ENCODE data around the gene ABCG1.

ABCG1 gene

GRCh38 chr21:42298657-42299056, 79.7 kb downstream of the ABCG1 start:
- TF ChIP-seq CTCF (conservative IDR thresholded peaks at IDR 0.05; ENCODE audit: low read depth, low read length): no peak
- Histone ChIP-seq H3K4me2 (no peak overlapping the region), H3K4me1 (ENCODE audit: low read depth, poor library complexity, severe bottlenecking) (no peaks in the 10 kb centered on the region), H3K27ac (no peak overlapping the region), H3K27me3 (ENCODE audit: insufficient read depth, low read depth) (peaks cover 3% of the 10 kb centered on the region; the same call in 1 of the 2 replicates), H3K36me3 (ENCODE audit: insufficient read depth) (no peaks in the 10 kb centered on the region), H3K4me3 (IDR thresholded peaks at IDR 0.05; ENCODE audit: insufficient read depth, low read depth, low read length) (no peak overlapping the region), H4K20me1 (ENCODE audit: insufficient read depth) (no peaks in the 10 kb centered on the region), H2AFZ (ENCODE audit: low read depth) (no peak overlapping the region), H3K79me2 (ENCODE audit: insufficient read depth, low read depth) (no peaks in the 10 kb centered on the region), H3K9ac (no peak overlapping the region)

DNA sequence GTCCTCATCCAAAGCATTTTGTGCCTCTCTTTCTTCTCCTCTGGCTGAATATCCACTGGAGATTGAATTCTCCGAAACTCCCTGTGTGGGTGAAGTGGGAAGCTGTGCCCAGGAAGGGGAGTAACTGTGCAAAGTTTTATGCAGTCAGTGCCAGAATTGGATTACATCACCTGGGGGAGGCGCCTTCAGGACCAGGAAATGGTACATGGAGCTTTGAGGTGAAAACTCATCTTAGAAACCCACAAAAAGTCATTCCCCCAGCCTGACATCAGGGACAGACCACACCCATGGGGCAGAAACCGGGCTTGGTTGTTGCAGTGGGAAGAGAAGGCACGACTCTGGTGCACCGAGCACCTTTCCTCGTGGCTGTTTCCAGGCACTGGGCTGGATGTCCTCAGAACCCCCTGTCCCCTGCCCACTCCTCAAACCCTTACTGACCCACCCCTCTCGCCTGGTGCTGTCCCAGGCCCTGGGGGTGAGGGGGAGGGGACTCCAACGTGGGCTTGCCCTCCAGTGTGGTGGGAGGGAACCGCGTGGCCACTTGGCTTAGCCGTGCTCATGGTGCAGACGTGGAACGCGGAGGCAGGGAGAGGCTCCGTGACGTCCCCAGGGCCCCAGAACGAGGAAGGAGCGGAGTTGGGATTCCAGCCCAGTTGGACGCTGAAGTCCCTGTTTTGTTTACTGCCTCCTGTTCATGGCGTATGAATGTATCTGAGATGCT, 80.5 kb downstream of the ABCG1 start:
- no peak overlapping the region for H3K4me2 ChIP-seq
- TF ChIP-seq CTCF (conservative IDR thresholded peaks at IDR 0.05; ENCODE audit: low read depth, low read length): no peak
- H3K79me2 ChIP-seq (ENCODE audit: insufficient read depth, low read depth): no peaks in the 10 kb centered on the region
- no peak overlapping the region for H3K27ac ChIP-seq
- no peak overlapping the region for H2AFZ ChIP-seq (ENCODE audit: low read depth)
- no peaks in the 10 kb centered on the region for H3K4me1 ChIP-seq (ENCODE audit: low read depth, poor library complexity, severe bottlenecking)
- H3K9ac ChIP-seq: no peak overlapping the region
- peaks cover 3% of the 10 kb centered on the region; the same call in 1 of the 2 replicates for H3K27me3 ChIP-seq (ENCODE audit: insufficient read depth, low read depth)
- H3K4me3 ChIP-seq (IDR thresholded peaks at IDR 0.05; ENCODE audit: insufficient read depth, low read depth, low read length): no peak overlapping the region
- no peaks in the 10 kb centered on the region for H4K20me1 ChIP-seq (ENCODE audit: insufficient read depth)
- no peaks in the 10 kb centered on the region for H3K36me3 ChIP-seq (ENCODE audit: insufficient read depth)

DNA sequence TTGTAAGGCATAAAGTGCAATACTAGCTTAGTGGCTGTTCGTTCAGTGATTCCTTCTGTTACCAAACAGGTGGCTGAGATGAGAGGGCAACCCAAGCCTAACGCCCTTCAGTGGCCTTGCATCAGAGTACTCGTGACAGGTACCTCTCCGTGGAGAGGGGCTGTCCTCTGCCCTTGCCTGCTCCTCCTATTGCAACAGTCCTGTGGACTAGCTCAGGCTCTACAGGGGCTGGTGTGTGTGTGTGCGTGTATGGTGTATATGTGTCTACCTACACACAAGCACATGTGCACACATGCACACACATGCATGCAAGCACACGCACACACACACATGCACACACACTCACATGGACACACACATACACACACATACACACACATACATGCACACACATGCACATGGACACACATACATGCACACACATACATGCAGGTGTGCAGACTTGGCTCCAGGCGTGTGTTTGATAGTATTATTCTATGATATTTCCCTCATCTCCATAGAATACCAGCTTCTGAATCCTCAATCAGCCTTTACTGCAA, 81.2 kb downstream of the ABCG1 start:
- no peak for TF ChIP-seq CTCF (conservative IDR thresholded peaks at IDR 0.05; ENCODE audit: low read depth, low read length)
- Histone ChIP-seq H3K27ac (no peak overlapping the region), H4K20me1 (ENCODE audit: insufficient read depth) (no peaks in the 10 kb centered on the region), H3K4me3 (IDR thresholded peaks at IDR 0.05; ENCODE audit: insufficient read depth, low read depth, low read length) (no peak overlapping the region), H3K4me2 (no peak overlapping the region), H3K36me3 (ENCODE audit: insufficient read depth) (no peaks in the 10 kb centered on the region), H2AFZ (ENCODE audit: low read depth) (no peak overlapping the region), H3K27me3 (ENCODE audit: insufficient read depth, low read depth) (peaks cover 3% of the 10 kb centered on the region; the same call in 1 of the 2 replicates), H3K4me1 (ENCODE audit: low read depth, poor library complexity, severe bottlenecking) (no peaks in the 10 kb centered on the region), H3K79me2 (ENCODE audit: insufficient read depth, low read depth) (no peaks in the 10 kb centered on the region), H3K9ac (no peak overlapping the region)

DNA sequence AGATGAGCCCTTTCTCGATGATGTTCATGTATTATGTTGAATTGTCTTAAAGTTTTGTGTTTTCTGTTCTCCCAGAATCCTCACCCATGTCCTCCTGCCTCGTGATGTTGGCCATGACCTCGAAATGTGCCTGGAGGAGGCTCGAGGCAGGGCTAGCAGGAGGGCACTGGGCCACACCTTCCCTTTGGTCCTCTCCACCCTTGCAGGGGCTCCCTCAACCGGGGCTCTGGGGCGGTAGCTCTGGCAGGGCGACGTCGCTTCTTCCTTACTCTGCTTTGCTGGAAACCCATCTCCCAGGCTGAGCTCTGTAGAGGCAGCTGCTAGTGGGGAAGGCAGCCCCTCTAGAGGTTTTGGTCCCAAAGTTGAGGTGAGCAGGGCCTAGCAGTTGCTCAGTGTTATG, 82.0 kb downstream of the ABCG1 start:
- Histone ChIP-seq H4K20me1 (ENCODE audit: insufficient read depth) (no peaks in the 10 kb centered on the region), H3K79me2 (ENCODE audit: insufficient read depth, low read depth) (no peaks in the 10 kb centered on the region), H3K27me3 (ENCODE audit: insufficient read depth, low read depth) (peaks cover 3% of the 10 kb centered on the region; the same call in 1 of the 2 replicates), H3K36me3 (ENCODE audit: insufficient read depth) (no peaks in the 10 kb centered on the region), H2AFZ (ENCODE audit: low read depth) (no peak overlapping the region), H3K27ac (no peak overlapping the region), H3K4me2 (no peak overlapping the region), H3K9ac (no peak overlapping the region), H3K4me3 (IDR thresholded peaks at IDR 0.05; ENCODE audit: insufficient read depth, low read depth, low read length) (no peak overlapping the region), H3K4me1 (ENCODE audit: low read depth, poor library complexity, severe bottlenecking) (no peaks in the 10 kb centered on the region)
- TF ChIP-seq CTCF (conservative IDR thresholded peaks at IDR 0.05; ENCODE audit: low read depth, low read length): no peak

Measured in KMS-11 (cell line).